Liver (tissue), 9 donors: ENCODE measurements around the gene RNF145. TPM values are rescaled to one million over a fixed set of nuclear protein-coding genes. Genes with fewer than 3 reads are reported as not detected.

Experiments used
- DNase-seq: peaks from one replicate; pipeline ENCODE4 v3.0.0-alpha.2; 2017; ENCODE audit warnings: low spot score
- H3K27ac ChIP-seq, 2 donors: one replicate each; pipeline ENCODE4 v1.7.0; 2013; ENCODE audit warnings: inconsistent platforms in 2 of 2, low read length in 2 of 2, control low read depth in 1 of 2, low read depth in 1 of 2, mild to moderate bottlenecking in 1 of 2
- H3K27me3 ChIP-seq, 4 donors: one replicate each; pipeline versions ENCODE4 v1.6.1 to v1.7.0; 2013; ENCODE audit warnings: low read length in 3 of 4, inconsistent platforms in 1 of 4, mild to moderate bottlenecking in 1 of 4, moderate library complexity in 1 of 4; ENCODE audit not compliant: control insufficient read depth in 4 of 4, insufficient read depth in 4 of 4
- H3K36me3 ChIP-seq, 4 donors: one replicate each; pipeline versions ENCODE4 v1.6.1 to v1.7.0; 2013; ENCODE audit warnings: low read length in 3 of 4, mild to moderate bottlenecking in 3 of 4, low read depth in 1 of 4, moderate library complexity in 1 of 4; ENCODE audit not compliant: control insufficient read depth in 4 of 4, insufficient read depth in 3 of 4
- H3K4me1 ChIP-seq, 4 donors: one replicate each; pipeline versions ENCODE4 v1.6.1 to v1.7.0; 2013; ENCODE audit warnings: low read length in 3 of 4, mild to moderate bottlenecking in 3 of 4, moderate library complexity in 1 of 4; ENCODE audit not compliant: control insufficient read depth in 4 of 4, insufficient read depth in 4 of 4
- H3K4me3 ChIP-seq, 3 donors: one replicate each; pipeline versions ENCODE4 v1.6.1 to v1.7.0; 2013; ENCODE audit warnings: low read length in 3 of 3, control low read depth in 1 of 3, low read depth in 1 of 3, mild to moderate bottlenecking in 1 of 3
- H3K9ac ChIP-seq, 2 donors: one replicate each; pipeline ENCODE4 v1.7.0; 2013; ENCODE audit warnings: low read length in 2 of 2, mild to moderate bottlenecking in 2 of 2, moderate library complexity in 2 of 2, control low read depth in 1 of 2, low read depth in 1 of 2
- H3K9me3 ChIP-seq, 4 donors: one replicate each; pipeline versions ENCODE4 v1.6.1 to v1.7.0; 2013; ENCODE audit warnings: low read length in 3 of 4; ENCODE audit not compliant: control insufficient read depth in 4 of 4
- ATF3 ChIP-seq: IDR thresholded peaks from 2 replicates; pipeline ENCODE4 v1.6.1; 2016; ENCODE audit warnings: antibody characterized with exemption
- CTCF ChIP-seq: fragments of 150-350 bp; IDR thresholded peaks from 2 replicates; pipeline ENCODE4 v1.5.1; 2017; ENCODE audit warnings: improper control_type of control experiment, low read depth, low read length; ENCODE audit not compliant: missing input control
- EGR1 ChIP-seq, 2 donors: IDR thresholded peaks; 2 replicates each; pipeline ENCODE4 v1.6.1; 2016 to 2018; ENCODE audit warnings: antibody characterized with exemption in 2 of 2, low read depth in 2 of 2
- FOXA1 ChIP-seq: IDR thresholded peaks from 2 replicates; pipeline ENCODE4 v1.6.1; 2016; ENCODE audit warnings: antibody characterized with exemption
- FOXA2 ChIP-seq: IDR thresholded peaks from 2 replicates; pipeline ENCODE4 v1.6.1; 2016; ENCODE audit warnings: antibody characterized with exemption
- GABPA ChIP-seq, 2 donors: IDR thresholded peaks in 1 of 2; conservative IDR thresholded peaks in 1 of 2; 2 replicates each; pipeline ENCODE4 v1.6.1; 2016; ENCODE audit warnings: antibody characterized with exemption in 2 of 2, mild to moderate bottlenecking in 1 of 2, moderate library complexity in 1 of 2
- HNF4A ChIP-seq, 2 donors: conservative IDR thresholded peaks; 2 replicates each; pipeline ENCODE4 v1.6.1; 2016; ENCODE audit warnings: antibody characterized with exemption in 2 of 2, mild to moderate bottlenecking in 2 of 2
- HNF4G ChIP-seq: IDR thresholded peaks from 2 replicates; pipeline ENCODE4 v1.6.1; 2016; ENCODE audit warnings: antibody characterized with exemption
- JUND ChIP-seq, 2 donors: IDR thresholded peaks; 2 replicates each; pipeline ENCODE4 v1.6.1; 2016; ENCODE audit warnings: antibody characterized with exemption in 2 of 2
- MAX ChIP-seq: IDR thresholded peaks from 2 replicates; pipeline ENCODE4 v1.6.1; 2016; ENCODE audit warnings: antibody characterized with exemption
- NR2F2 ChIP-seq: IDR thresholded peaks from 2 replicates; pipeline ENCODE4 v1.6.1; 2016; ENCODE audit warnings: antibody characterized with exemption
- RAD21 ChIP-seq, 2 donors: IDR thresholded peaks; 2 replicates each; pipeline ENCODE4 v1.6.1; 2016; ENCODE audit warnings: antibody characterized with exemption in 2 of 2, mild to moderate bottlenecking in 2 of 2
- REST ChIP-seq: IDR thresholded peaks from 2 replicates; pipeline ENCODE4 v1.6.1; 2016; ENCODE audit warnings: antibody characterized with exemption, mild to moderate bottlenecking
- RXRA ChIP-seq, 2 donors: IDR thresholded peaks; 2 replicates each; pipeline ENCODE4 v1.6.1; 2017 to 2018; ENCODE audit warnings: antibody characterized with exemption in 2 of 2, mild to moderate bottlenecking in 1 of 2
- SP1 ChIP-seq: IDR thresholded peaks from 2 replicates; pipeline ENCODE4 v1.6.1; 2018; ENCODE audit warnings: antibody characterized with exemption, mild to moderate bottlenecking
- TAF1 ChIP-seq: conservative IDR thresholded peaks from 2 replicates; pipeline ENCODE4 v1.6.1; 2016; ENCODE audit warnings: antibody characterized with exemption, mild to moderate bottlenecking
- YY1 ChIP-seq: IDR thresholded peaks from 2 replicates; pipeline ENCODE4 v1.6.1; 2016; ENCODE audit warnings: antibody characterized with exemption, mild to moderate bottlenecking
- ZBTB33 ChIP-seq: IDR thresholded peaks from 2 replicates; pipeline ENCODE4 v1.6.1; 2016; ENCODE audit warnings: antibody characterized with exemption
- WGBS: extraction: QIAGEN DNeasy Blood & Tissue Kit; methylation state at CpG from one replicate; pipeline ENCODE4 v1.1.7; 2013; 5-methylcytosine and 5-hydroxymethylcytosine counted together
- polyA plus RNA-seq, 2 donors: library from polyadenylated mRNA; stranded (reverse) in 1 of 2; unstranded in 1 of 2; fragments of 200-250 nt in 1 of 2; fragments of >200 nt in 1 of 2; fragmentation: Nextera tagmentation in 1 of 2; extraction: Ambion mirVana in 1 of 2; gene quantifications; one replicate each; pipeline versions ENCODE4 v1.2.1 to v1.2.3, GENCODE V29; 2013 to 2015
- total RNA-seq, 2 donors: library from RNA; depleted of rRNA; stranded (reverse); fragments of >200 nt; gene quantifications; one replicate each; pipeline ENCODE4 v1.2.3, GENCODE V29; 2014
- donor health status: healthy.
- donor health status: healthy.
- donor health status: healthy.
- donor health status: healthy.
- donor health status: healthy.

RNF145 gene
- total and polyA plus RNA-seq, 4 donors, result 2.9 to 34.6 (median 11.7) TPM

GRCh38 chr5:159132429-159133040, 76.8 kb downstream of the RNF145 start:
- TF ChIP-seq REST (no peak), MAX (no peak), FOXA1 (no peak), GABPA (IDR thresholded peaks at IDR 0.05 in 1 of 2, conservative IDR thresholded peaks at IDR 0.05 in 1 of 2) (no peak), TAF1 (no peak), ZBTB33 (no peak), FOXA2 (no peak), JUND (IDR thresholded peaks at IDR 0.05) (no peak), RAD21 (IDR thresholded peaks at IDR 0.05) (no peak), SP1 (no peak), RXRA (IDR thresholded peaks at IDR 0.05) (no peak), EGR1 (IDR thresholded peaks at IDR 0.05; ENCODE audit: low read depth in 2 of 2) (no peak), YY1 (no peak), ATF3 (no peak), HNF4A (conservative IDR thresholded peaks at IDR 0.05) (no peak)
- 74% methylated on average over 5 of the region's 5 CpGs for WGBS
- H3K27me3 ChIP-seq, result peaks cover 0 to 5% (median 0%) of the 10 kb centered on the region in 4 donors
- H3K4me3 ChIP-seq, result no peak overlapping the region
- no peaks in the 10 kb centered on the region for H3K36me3 ChIP-seq
- no peak for DNase-seq
- no peaks in the 10 kb centered on the region for H3K4me1 ChIP-seq
- no peak overlapping the region for H3K27ac ChIP-seq
- H3K9me3 ChIP-seq, result no peaks in the 10 kb centered on the region
- no peak overlapping the region for H3K9ac ChIP-seq

- H3K27ac ChIP-seq, result no peak overlapping the region
- no peak overlapping the region for H3K4me3 ChIP-seq
- no peaks in the 10 kb centered on the region for H3K36me3 ChIP-seq
- WGBS, result 71% methylated on average over 4 of the region's 4 CpGs
- H3K9me3 ChIP-seq, result no peaks in the 10 kb centered on the region
- no peak overlapping the region for H3K9ac ChIP-seq
- no peak for DNase-seq
- H3K4me1 ChIP-seq, result no peaks in the 10 kb centered on the region
- peaks cover 0 to 5% (median 0%) of the 10 kb centered on the region in 4 donors for H3K27me3 ChIP-seq
- no peak for TF ChIP-seq TAF1
- TF ChIP-seq RAD21 (IDR thresholded peaks at IDR 0.05), result no peak
- no peak for TF ChIP-seq FOXA1
- no peak for TF ChIP-seq CTCF
- no peak for TF ChIP-seq ATF3
- no peak for TF ChIP-seq ZBTB33
- TF ChIP-seq RXRA (IDR thresholded peaks at IDR 0.05), result no peak
- TF ChIP-seq EGR1 (IDR thresholded peaks at IDR 0.05; ENCODE audit: low read depth in 2 of 2), result no peak
- TF ChIP-seq HNF4G, result no peak
- no peak for TF ChIP-seq REST
- TF ChIP-seq HNF4A (conservative IDR thresholded peaks at IDR 0.05), result no peak
- TF ChIP-seq NR2F2, result no peak
Observed at GRCh38 chr5:159131951-159132350, 77.4 kb downstream of the RNF145 start.
